ENCODE data around the gene ABCF3.
"Not testable (repeated sequence)": the region's sequence is repeated elsewhere in the genome, so short reads cannot be mapped to it uniquely, and the experiment has no call there.

ABCF3 gene

GRCh38 chr3:184158404-184158803, 27.6 kb upstream of the ABCF3 start:
- H3K9me3 ChIP-seq (ENCODE audit: severe bottlenecking): no peaks in the 10 kb centered on the region
- no peak for DNase-seq (ENCODE audit: low spot score)
- no peak overlapping the region for H3K27ac ChIP-seq (ENCODE audit: poor library complexity, severe bottlenecking)

DNA sequence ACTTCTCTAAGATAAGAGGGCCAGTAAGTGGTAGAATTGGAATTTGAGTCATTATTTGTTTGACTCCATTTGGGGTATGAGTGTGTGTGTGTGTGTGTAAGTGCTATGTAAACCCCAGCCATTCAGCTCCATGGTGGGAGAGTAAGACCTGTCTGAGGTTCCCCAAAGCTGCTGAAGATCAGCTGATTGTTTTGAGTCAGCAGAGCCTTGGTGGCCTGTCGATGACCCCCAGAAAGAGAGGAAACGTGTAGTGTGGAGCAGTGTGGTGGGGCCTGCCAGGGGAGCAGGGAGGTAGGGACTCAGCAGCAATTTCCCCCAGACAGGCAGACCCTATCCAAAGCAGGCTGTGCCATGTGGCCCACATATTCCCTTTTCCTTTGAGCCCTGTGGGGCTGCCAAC, 25.5 kb upstream of the ABCF3 start:
- no peak for ATAC-seq (ENCODE audit: low read depth)

More at GRCh38 chr3:184158404-184158803, 27.6 kb upstream of the ABCF3 start:
- ATAC-seq (ENCODE audit: low read depth): no peak
- no peak for TF ChIP-seq CTCF (IDR thresholded peaks at IDR 0.05; ENCODE audit: poor library complexity, severe bottlenecking)
- H3K4me1 ChIP-seq (ENCODE audit: insufficient read depth, poor library complexity, severe bottlenecking): peaks cover 15% of the 10 kb centered on the region
- no peaks in the 10 kb centered on the region for H3K27me3 ChIP-seq (ENCODE audit: insufficient read depth, poor library complexity, severe bottlenecking)
- peaks cover 15% of the 10 kb centered on the region; the same call in 1 of the 2 replicates for H3K36me3 ChIP-seq (ENCODE audit: low read depth)
- H3K4me3 ChIP-seq (ENCODE audit: severe bottlenecking): no peak overlapping the region

GRCh38 chr3:184162571-184163070, 23.4 kb upstream of the ABCF3 start:
- peaks cover 47% of the 10 kb centered on the region for H3K36me3 ChIP-seq (ENCODE audit: low read depth)
- not testable (repeated sequence) for DNase-seq (ENCODE audit: low spot score); ATAC-seq (ENCODE audit: low read depth); H3K27ac ChIP-seq (ENCODE audit: poor library complexity, severe bottlenecking); H3K9me3 ChIP-seq (ENCODE audit: severe bottlenecking); H3K4me1 ChIP-seq (ENCODE audit: insufficient read depth, poor library complexity, severe bottlenecking); H3K27me3 ChIP-seq (ENCODE audit: insufficient read depth, poor library complexity, severe bottlenecking); H3K4me3 ChIP-seq (ENCODE audit: severe bottlenecking)

More for the DNA sequence above, 25.5 kb upstream of the ABCF3 start:
- Histone ChIP-seq H3K27me3 (ENCODE audit: insufficient read depth, poor library complexity, severe bottlenecking) (no peaks in the 10 kb centered on the region), H3K27ac (ENCODE audit: poor library complexity, severe bottlenecking) (no peak overlapping the region), H3K4me1 (ENCODE audit: insufficient read depth, poor library complexity, severe bottlenecking) (peaks cover 8% of the 10 kb centered on the region), H3K4me3 (ENCODE audit: severe bottlenecking) (no peak overlapping the region), H3K36me3 (ENCODE audit: low read depth) (peaks cover 33% of the 10 kb centered on the region), H3K9me3 (ENCODE audit: severe bottlenecking) (no peaks in the 10 kb centered on the region)
- DNase-seq (ENCODE audit: low spot score): no peak
- no peak for TF ChIP-seq CTCF (IDR thresholded peaks at IDR 0.05; ENCODE audit: poor library complexity, severe bottlenecking)

DNA sequence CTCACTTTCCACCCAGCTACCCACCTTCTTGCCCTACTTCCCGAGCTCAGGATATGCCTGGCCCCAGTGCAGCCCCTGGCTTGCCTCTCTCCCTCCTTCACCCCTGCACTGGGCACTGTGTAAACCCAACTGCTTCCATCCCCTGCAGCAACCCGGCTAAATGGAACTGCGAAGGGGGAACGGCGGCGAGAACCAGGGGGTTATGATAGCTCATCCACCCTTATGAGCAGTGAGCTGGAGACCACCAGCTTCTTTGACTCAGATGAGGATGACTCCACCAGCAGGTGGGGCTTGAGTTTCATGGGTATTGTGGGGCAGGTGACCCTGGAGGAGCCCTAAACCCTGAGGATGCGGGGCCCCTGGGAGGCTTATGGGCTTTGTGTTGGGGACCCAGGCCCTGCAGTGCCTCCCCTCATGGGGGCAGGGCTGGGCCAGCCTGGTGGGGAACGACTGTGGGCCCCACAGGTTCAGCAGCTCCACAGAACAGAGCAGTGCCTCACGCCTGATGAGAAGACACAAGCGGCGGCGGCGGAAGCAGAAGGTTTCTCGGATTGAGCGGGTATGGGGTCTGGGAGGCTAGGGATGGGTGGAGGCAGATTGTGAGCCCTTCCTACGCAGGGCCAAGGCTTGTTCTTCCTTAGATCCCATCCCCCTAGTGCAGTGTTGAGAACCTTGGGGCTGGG, 21.2 kb upstream of the ABCF3 start:
- no peak overlapping the region for H3K27ac ChIP-seq (ENCODE audit: poor library complexity, severe bottlenecking)
- no peaks in the 10 kb centered on the region for H3K9me3 ChIP-seq (ENCODE audit: severe bottlenecking)
- no peaks in the 10 kb centered on the region for H3K4me1 ChIP-seq (ENCODE audit: insufficient read depth, poor library complexity, severe bottlenecking)
- no peak overlapping the region for H3K4me3 ChIP-seq (ENCODE audit: severe bottlenecking)
- H3K27me3 ChIP-seq (ENCODE audit: insufficient read depth, poor library complexity, severe bottlenecking): no peaks in the 10 kb centered on the region
- H3K36me3 ChIP-seq (ENCODE audit: low read depth): peaks cover 64% of the 10 kb centered on the region
- TF ChIP-seq CTCF (IDR thresholded peaks at IDR 0.05; ENCODE audit: poor library complexity, severe bottlenecking): no peak
- DNase-seq (ENCODE audit: low spot score): no peak
- no peak for ATAC-seq (ENCODE audit: low read depth)

- Histone ChIP-seq H3K27me3 (ENCODE audit: insufficient read depth, poor library complexity, severe bottlenecking) (no peaks in the 10 kb centered on the region), H3K36me3 (ENCODE audit: low read depth) (peaks cover 64% of the 10 kb centered on the region), H3K9me3 (ENCODE audit: severe bottlenecking) (no peaks in the 10 kb centered on the region), H3K4me1 (ENCODE audit: insufficient read depth, poor library complexity, severe bottlenecking) (no peaks in the 10 kb centered on the region), H3K4me3 (ENCODE audit: severe bottlenecking) (no peak overlapping the region), H3K27ac (ENCODE audit: poor library complexity, severe bottlenecking) (no peak overlapping the region)
- DNase-seq (ENCODE audit: low spot score) (no peak), ATAC-seq (ENCODE audit: low read depth) (no peak)
- TF ChIP-seq CTCF (IDR thresholded peaks at IDR 0.05; ENCODE audit: poor library complexity, severe bottlenecking): no peak
These were observed 20.5 kb upstream of the ABCF3 start for GRCh38 chr3:184165543-184165942.
